HL-60 (cell line): Measurements from ENCODE around the gene SERPINA3.

ENCODE experiments used
- CTCF ChIP-seq: IDR thresholded peaks from one replicate; pipeline ENCODE4 v1.5.1; 2011; ENCODE audit warnings: low read length, control low read depth, inconsistent platforms; ENCODE audit not compliant: insufficient read depth
- GABPA ChIP-seq: IDR thresholded peaks from 2 replicates; pipeline ENCODE4 v1.6.1; 2012; ENCODE audit warnings: low read depth
- POLR2AphosphoS5 ChIP-seq: IDR thresholded peaks from 2 replicates; pipeline ENCODE4 v1.6.1; 2012; ENCODE audit warnings: low read depth
- SPI1 ChIP-seq: IDR thresholded peaks from 2 replicates; pipeline ENCODE4 v1.6.1; 2012; ENCODE audit warnings: low read depth, mild to moderate bottlenecking, borderline replicate concordance
- TF ChIP-seq, protein P1 (sequence below): IDR thresholded peaks from 2 replicates; pipeline ENCODE4 v1.6.1; 2012; ENCODE audit warnings: low read depth; ENCODE audit not compliant: insufficient replicate concordance

DNA sequence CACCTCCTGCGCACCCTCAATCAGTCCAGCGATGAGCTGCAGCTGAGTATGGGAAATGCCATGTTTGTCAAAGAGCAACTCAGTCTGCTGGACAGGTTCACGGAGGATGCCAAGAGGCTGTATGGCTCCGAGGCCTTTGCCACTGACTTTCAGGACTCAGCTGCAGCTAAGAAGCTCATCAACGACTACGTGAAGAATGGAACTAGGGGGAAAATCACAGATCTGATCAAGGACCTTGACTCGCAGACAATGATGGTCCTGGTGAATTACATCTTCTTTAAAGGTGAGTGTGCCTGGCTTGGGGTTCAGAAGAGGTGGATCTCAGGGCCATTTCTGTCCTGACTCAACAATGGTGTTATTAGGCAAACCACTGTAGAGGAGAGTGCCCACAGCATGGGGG is 2.6 kb downstream of the SERPINA3 start:
- TF ChIP-seq CTCF (no peak), SPI1 (no peak), POLR2AphosphoS5 (no peak), GABPA (no peak)
- TF ChIP-seq, protein P1, sequence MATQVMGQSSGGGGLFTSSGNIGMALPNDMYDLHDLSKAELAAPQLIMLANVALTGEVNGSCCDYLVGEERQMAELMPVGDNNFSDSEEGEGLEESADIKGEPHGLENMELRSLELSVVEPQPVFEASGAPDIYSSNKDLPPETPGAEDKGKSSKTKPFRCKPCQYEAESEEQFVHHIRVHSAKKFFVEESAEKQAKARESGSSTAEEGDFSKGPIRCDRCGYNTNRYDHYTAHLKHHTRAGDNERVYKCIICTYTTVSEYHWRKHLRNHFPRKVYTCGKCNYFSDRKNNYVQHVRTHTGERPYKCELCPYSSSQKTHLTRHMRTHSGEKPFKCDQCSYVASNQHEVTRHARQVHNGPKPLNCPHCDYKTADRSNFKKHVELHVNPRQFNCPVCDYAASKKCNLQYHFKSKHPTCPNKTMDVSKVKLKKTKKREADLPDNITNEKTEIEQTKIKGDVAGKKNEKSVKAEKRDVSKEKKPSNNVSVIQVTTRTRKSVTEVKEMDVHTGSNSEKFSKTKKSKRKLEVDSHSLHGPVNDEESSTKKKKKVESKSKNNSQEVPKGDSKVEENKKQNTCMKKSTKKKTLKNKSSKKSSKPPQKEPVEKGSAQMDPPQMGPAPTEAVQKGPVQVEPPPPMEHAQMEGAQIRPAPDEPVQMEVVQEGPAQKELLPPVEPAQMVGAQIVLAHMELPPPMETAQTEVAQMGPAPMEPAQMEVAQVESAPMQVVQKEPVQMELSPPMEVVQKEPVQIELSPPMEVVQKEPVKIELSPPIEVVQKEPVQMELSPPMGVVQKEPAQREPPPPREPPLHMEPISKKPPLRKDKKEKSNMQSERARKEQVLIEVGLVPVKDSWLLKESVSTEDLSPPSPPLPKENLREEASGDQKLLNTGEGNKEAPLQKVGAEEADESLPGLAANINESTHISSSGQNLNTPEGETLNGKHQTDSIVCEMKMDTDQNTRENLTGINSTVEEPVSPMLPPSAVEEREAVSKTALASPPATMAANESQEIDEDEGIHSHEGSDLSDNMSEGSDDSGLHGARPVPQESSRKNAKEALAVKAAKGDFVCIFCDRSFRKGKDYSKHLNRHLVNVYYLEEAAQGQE, result no peak
